Neural cell (in vitro differentiated cells): ENCODE measurements around the gene TSPAN32.
"Not testable (repeated sequence)": the region's sequence is repeated elsewhere in the genome, so short reads cannot be mapped to it uniquely, and the experiment has no call there.

Experiments used
- EZH2 ChIP-seq: fragments of 200-600, 300-800 bp; shearing (Covaris generic), sonication (generic); IDR thresholded peaks from 2 replicates; pipeline ENCODE4 v1.6.1; 2014; ENCODE audit warnings: antibody characterized with exemption, low read length, borderline replicate concordance, mild to moderate bottlenecking; ENCODE audit not compliant: insufficient read depth, poor library complexity, severe bottlenecking
- POLR2AphosphoS5 ChIP-seq: IDR thresholded peaks from 2 replicates; pipeline ENCODE4 v1.6.1; 2012
- RAD21 ChIP-seq: fragments of 450-650 bp; conservative IDR thresholded peaks from 2 replicates; pipeline ENCODE4 v1.6.1; 2014; ENCODE audit warnings: antibody characterized with exemption, mild to moderate bottlenecking, moderate library complexity
- TF ChIP-seq, protein P1 (sequence below): fragments of 450-650 bp; IDR thresholded peaks from 2 replicates; pipeline ENCODE4 v1.5.1; 2014; ENCODE audit warnings: antibody characterized with exemption, mild to moderate bottlenecking, moderate library complexity; ENCODE audit not compliant: poor library complexity, severe bottlenecking

DNA sequence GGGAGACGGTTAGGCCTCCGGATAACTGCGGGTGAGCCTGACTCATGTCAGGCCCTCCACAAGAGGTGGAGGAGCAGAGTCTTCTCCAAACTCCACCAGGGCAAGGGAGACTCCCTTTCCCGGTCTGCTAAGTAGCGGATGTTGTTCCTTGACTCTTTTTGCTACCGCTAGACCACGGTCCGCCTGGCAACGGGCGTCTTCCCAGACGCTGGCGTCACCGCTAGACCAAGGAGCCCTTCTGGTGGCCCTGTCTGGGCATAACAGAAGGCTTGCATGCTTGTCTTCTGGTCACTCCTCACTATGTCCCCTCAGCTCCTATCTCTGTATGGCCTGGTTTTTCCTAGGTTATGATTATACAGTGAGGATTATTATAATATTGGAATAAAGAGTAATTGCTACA, 15.5 kb upstream of the TSPAN32 start:
- TF ChIP-seq, protein P1, sequence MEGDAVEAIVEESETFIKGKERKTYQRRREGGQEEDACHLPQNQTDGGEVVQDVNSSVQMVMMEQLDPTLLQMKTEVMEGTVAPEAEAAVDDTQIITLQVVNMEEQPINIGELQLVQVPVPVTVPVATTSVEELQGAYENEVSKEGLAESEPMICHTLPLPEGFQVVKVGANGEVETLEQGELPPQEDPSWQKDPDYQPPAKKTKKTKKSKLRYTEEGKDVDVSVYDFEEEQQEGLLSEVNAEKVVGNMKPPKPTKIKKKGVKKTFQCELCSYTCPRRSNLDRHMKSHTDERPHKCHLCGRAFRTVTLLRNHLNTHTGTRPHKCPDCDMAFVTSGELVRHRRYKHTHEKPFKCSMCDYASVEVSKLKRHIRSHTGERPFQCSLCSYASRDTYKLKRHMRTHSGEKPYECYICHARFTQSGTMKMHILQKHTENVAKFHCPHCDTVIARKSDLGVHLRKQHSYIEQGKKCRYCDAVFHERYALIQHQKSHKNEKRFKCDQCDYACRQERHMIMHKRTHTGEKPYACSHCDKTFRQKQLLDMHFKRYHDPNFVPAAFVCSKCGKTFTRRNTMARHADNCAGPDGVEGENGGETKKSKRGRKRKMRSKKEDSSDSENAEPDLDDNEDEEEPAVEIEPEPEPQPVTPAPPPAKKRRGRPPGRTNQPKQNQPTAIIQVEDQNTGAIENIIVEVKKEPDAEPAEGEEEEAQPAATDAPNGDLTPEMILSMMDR = not testable (repeated sequence)
- not testable (repeated sequence) for TF ChIP-seq POLR2AphosphoS5, RAD21, EZH2
